BJ (cell line): ENCODE results near the gene STRIP1. TPM values are rescaled to one million over a fixed set of nuclear protein-coding genes. Genes with fewer than 3 reads are reported as not detected.
A peak's percentile ranks its signal among the peaks of the same experiment; 100 is the strongest.

ENCODE experiments used
- CTCF ChIA-PET: fragments of 350-600 bp; formaldehyde crosslinking; extraction: SDS; loops from one replicate; lab custom pipeline; 2021; ENCODE audit warnings: antibody characterized with exemption, inconsistent platforms; lab: Yijun Ruan, JAX
- POLR2A ChIA-PET: fragments of 300-600 bp; sonication (Branson Sonifier 250); formaldehyde crosslinking; extraction: SDS; loops from one replicate; lab custom pipeline; 2021; ENCODE audit warnings: antibody characterized with exemption; lab: Charles Lee
- DNase-seq: peaks from one replicate; pipeline ENCODE4 v3.0.0-alpha.2; 2011; ENCODE audit warnings: low read depth
- H3K27me3 ChIP-seq: 2 replicates; pipeline ENCODE4 v1.6.0; 2011; ENCODE audit warnings: low read length; ENCODE audit not compliant: control insufficient read depth, insufficient read depth
- H3K36me3 ChIP-seq: 2 replicates; pipeline ENCODE4 v1.5.1; 2011; ENCODE audit warnings: low read length; ENCODE audit not compliant: control insufficient read depth, insufficient read depth
- H3K4me3 ChIP-seq: 2 replicates; pipeline ENCODE4 v1.5.1; 2011; ENCODE audit warnings: low read depth, mild to moderate bottlenecking, control low read depth, low read length
- polyA plus RNA-seq: library from polyadenylated mRNA; depleted of rRNA; stranded (reverse); fragments of >200 nt; gene quantifications from 2 replicates; pipeline ENCODE4 v1.2.3, GENCODE V29; 2011
- TF ChIP-seq, protein P1 (sequence below): IDR thresholded peaks from 2 replicates; pipeline ENCODE4 v1.5.1; 2011; ENCODE audit warnings: low read depth, mild to moderate bottlenecking, control low read depth, inconsistent platforms, low read length, moderate library complexity; ENCODE audit not compliant: insufficient read depth

STRIP1 gene
- polyA plus RNA-seq, 1 experiment, result 46.2 TPM

DNA sequence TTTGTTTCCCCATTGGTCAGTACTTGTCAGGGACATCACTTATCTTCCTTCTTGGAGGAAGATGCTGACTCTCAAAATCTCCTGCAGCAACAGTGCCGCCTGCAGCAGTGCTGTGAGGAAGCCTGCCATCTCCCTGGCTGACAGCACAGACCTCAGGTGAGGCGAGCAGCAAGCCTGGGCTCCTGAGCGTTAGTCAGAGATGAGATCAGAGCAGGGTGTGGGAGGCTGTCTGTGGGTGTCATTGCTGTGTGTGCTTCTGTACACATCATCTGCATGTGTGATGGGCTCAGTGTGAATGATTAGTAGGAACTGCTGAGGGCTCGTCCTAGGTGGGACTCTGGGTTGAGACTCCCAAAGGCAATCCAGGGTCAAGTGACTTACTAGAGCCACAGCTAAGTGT, 6.1 kb downstream of the STRIP1 start:
- POLR2A ChIA-PET, result no interaction called here
- CTCF ChIA-PET, result interaction anchor here (0.6 to 9.7 kb wide), 5 partner anchors 10 to 65 kb away, joined by 3 to 98 read pairs (median 7); no protein-coding TSS in a partner anchor
- Histone ChIP-seq H3K4me3 (no peak overlapping the region), H3K27me3 (no peaks in the 10 kb centered on the region), H3K36me3 (peaks cover 46% of the 10 kb centered on the region)
- DNase-seq, result no peak
- TF ChIP-seq, protein P1, sequence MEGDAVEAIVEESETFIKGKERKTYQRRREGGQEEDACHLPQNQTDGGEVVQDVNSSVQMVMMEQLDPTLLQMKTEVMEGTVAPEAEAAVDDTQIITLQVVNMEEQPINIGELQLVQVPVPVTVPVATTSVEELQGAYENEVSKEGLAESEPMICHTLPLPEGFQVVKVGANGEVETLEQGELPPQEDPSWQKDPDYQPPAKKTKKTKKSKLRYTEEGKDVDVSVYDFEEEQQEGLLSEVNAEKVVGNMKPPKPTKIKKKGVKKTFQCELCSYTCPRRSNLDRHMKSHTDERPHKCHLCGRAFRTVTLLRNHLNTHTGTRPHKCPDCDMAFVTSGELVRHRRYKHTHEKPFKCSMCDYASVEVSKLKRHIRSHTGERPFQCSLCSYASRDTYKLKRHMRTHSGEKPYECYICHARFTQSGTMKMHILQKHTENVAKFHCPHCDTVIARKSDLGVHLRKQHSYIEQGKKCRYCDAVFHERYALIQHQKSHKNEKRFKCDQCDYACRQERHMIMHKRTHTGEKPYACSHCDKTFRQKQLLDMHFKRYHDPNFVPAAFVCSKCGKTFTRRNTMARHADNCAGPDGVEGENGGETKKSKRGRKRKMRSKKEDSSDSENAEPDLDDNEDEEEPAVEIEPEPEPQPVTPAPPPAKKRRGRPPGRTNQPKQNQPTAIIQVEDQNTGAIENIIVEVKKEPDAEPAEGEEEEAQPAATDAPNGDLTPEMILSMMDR, result no peak

DNA sequence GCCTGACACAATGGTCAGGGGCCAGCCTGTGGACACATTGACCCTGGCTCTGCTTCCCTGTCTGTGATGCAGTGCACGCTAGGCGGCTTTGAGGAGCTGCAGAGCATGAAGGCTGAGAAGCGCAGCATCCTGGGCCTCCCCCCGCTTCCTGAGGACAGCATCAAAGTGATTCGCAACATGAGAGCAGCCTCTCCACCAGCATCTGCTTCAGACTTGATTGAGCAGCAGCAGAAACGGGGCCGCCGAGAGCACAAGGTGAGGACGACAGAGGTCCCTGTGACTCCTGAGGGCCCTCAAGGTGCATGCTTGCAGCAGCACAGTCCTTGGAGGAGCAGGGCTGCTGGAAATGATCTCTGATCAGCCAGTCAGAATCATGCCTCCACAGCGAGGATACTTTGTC, 8.6 kb downstream of the STRIP1 start:
- no peak for DNase-seq
- ChIA-PET CTCF (interaction anchor here (9.7 kb wide), 1 partner anchor 8 kb away, joined by 98 read pairs; no protein-coding TSS in a partner anchor), POLR2A (no interaction called here)
- Histone ChIP-seq H3K4me3 (no peak overlapping the region), H3K27me3 (no peaks in the 10 kb centered on the region), H3K36me3 (peaks cover 57% of the 10 kb centered on the region)
- TF ChIP-seq, protein P1, result no peak

DNA sequence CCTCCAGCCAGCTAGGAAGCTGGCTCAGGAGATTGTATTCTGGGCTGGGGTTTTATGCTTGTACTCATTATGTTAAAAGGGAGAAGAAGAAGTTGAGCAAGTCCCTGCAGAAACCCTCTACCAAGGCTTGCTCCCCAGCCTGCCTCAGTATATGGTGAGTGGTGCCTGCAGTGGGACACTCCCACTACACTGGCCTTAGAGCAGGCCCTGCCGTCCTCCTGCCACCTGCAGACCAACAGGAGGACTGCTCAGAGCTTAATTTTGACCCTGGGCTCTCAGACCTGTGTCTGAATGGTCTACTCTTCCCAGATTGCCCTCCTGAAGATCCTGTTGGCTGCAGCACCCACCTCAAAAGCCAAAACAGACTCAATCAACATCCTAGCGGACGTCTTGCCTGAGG, 13.0 kb downstream of the STRIP1 start:
- Histone ChIP-seq H3K4me3 (no peak overlapping the region), H3K36me3 (peaks cover 42% of the 10 kb centered on the region), H3K27me3 (no peaks in the 10 kb centered on the region)
- CTCF ChIA-PET, result interaction anchor here (0.8 to 7.6 kb wide), 6 partner anchors 9 to 126 kb away, joined by 3 to 98 read pairs (median 4); partner anchors contain the start of gene STRIP1
- POLR2A ChIA-PET, result no interaction called here
- DNase-seq, result no peak
- TF ChIP-seq, protein P1, result 0 out of 2 replicates have a peak, but pooled peaks have one; percentile 3

DNA sequence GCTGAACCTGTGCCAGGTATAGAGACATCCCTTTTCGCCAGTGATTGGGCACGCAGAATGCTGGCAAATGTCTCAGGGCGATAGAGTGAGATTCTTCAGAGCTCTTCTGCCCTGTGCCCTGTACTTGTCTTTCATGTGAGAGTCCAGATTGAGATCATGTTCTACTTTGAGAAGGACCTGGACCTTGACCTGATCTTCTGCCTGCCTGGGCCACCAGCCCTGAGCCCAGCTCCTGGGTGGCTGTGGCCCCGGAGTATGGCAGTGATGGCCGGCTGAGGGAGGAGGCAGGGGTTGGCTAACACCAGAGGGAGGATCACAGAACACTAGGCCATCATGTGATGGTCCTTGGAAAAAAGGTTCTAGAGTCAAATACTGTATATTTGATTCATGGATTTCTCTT, 13.8 kb downstream of the STRIP1 start:
- no peak for DNase-seq
- Histone ChIP-seq H3K4me3 (no peak overlapping the region), H3K36me3 (peaks cover 39% of the 10 kb centered on the region), H3K27me3 (no peaks in the 10 kb centered on the region)
- TF ChIP-seq, protein P1, result no peak
- ChIA-PET POLR2A (no interaction called here), CTCF (interaction anchor here (0.6 to 7.6 kb wide), 7 partner anchors 10 to 70 kb away, joined by 3 to 98 read pairs (median 4); partner anchors contain the start of gene STRIP1)

DNA sequence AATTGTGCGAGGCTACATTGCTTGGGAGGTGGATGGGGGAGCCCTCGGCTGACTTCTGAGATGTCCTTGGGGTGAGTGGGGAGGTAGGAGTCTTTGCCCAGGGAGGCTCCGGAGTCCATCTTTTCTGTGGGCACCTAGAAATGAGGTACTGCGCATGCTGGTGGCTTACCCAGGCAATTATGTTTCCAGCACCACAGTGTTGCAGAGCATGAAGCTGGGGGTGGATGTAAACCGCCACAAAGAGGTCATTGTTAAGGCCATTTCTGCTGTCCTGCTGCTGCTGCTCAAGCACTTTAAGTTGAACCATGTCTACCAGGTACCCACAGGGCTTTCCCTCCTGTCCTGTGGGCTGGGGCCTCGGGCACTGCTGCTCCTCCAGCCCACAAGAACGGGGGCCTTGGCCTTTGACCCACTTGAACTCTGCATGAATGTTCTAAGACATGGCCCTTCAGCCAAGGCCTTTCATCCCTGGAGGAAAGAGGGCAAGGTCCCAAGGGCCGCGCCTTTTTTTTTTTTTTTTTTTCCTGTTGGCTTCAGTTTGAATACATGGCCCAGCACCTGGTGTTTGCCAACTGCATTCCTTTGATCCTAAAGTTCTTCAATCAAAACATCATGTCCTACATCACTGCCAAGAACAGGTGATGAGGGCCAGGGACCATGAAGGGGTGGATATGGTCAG, 14.6 kb downstream of the STRIP1 start:
- DNase-seq, result no peak
- ChIA-PET POLR2A (interaction anchor here (0.6 kb wide), 1 partner anchor 64 kb away, joined by 7 read pairs; the partner anchor contains the start of gene AHCYL1), CTCF (interaction anchor here (1.2 to 12.0 kb wide), 6 partner anchors 11 to 57 kb away, joined by 4 to 345 read pairs (median 12); partner anchors contain the start of gene STRIP1)
- H3K4me3 ChIP-seq, result no peak overlapping the region
- TF ChIP-seq, protein P1, result no peak
- H3K36me3 ChIP-seq, result peaks cover 33% of the 10 kb centered on the region
- H3K27me3 ChIP-seq, result no peaks in the 10 kb centered on the region
